ENCODE data around the gene MCC. TPM values are rescaled to one million over a fixed set of nuclear protein-coding genes. Genes with fewer than 3 reads are reported as not detected.
"Not testable (repeated sequence)": the region's sequence is repeated elsewhere in the genome, so short reads cannot be mapped to it uniquely, and the experiment has no call there.

MCC gene
- total RNA-seq, 1 donor from 2014 or later, result 33.9 TPM

DNA sequence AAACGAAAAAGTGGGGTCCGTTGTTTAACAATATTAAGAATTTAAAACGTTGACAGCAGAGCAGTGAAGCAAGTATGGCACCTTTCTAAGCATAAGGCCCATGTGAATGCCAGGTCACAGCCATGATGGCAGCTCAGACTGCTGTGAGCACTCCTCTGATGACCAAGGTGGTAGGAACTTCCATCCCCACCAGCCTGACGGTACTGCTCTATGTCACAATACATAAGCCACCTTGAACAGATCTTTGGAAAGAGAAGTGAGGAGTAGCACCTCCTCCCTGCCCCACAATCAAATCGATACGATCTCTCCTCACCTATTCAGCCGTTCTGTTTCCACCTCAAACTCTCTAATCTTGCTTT, 405.7 kb downstream of the MCC start:
- H3K4me1 Mint-ChIP-seq, result peaks cover 11% of the 10 kb centered on the region
- H3K9me3 Mint-ChIP-seq, result peaks cover 12% of the 10 kb centered on the region
- H3K4me3 Mint-ChIP-seq, result no peak overlapping the region
- DNase-seq (ENCODE audit: low spot score in 2 of 2, unreplicated experiment in 2 of 2), result no peak
- peaks cover 50% of the 10 kb centered on the region for H3K36me3 Mint-ChIP-seq
- TF ChIP-seq, protein P1, sequence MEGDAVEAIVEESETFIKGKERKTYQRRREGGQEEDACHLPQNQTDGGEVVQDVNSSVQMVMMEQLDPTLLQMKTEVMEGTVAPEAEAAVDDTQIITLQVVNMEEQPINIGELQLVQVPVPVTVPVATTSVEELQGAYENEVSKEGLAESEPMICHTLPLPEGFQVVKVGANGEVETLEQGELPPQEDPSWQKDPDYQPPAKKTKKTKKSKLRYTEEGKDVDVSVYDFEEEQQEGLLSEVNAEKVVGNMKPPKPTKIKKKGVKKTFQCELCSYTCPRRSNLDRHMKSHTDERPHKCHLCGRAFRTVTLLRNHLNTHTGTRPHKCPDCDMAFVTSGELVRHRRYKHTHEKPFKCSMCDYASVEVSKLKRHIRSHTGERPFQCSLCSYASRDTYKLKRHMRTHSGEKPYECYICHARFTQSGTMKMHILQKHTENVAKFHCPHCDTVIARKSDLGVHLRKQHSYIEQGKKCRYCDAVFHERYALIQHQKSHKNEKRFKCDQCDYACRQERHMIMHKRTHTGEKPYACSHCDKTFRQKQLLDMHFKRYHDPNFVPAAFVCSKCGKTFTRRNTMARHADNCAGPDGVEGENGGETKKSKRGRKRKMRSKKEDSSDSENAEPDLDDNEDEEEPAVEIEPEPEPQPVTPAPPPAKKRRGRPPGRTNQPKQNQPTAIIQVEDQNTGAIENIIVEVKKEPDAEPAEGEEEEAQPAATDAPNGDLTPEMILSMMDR (IDR thresholded peaks at IDR 0.05; ENCODE audit: unreplicated experiment), result no peak
- no peaks in the 10 kb centered on the region for H3K27me3 Mint-ChIP-seq (ENCODE audit: low read depth)
- no peak overlapping the region for H3K27ac Mint-ChIP-seq

DNA sequence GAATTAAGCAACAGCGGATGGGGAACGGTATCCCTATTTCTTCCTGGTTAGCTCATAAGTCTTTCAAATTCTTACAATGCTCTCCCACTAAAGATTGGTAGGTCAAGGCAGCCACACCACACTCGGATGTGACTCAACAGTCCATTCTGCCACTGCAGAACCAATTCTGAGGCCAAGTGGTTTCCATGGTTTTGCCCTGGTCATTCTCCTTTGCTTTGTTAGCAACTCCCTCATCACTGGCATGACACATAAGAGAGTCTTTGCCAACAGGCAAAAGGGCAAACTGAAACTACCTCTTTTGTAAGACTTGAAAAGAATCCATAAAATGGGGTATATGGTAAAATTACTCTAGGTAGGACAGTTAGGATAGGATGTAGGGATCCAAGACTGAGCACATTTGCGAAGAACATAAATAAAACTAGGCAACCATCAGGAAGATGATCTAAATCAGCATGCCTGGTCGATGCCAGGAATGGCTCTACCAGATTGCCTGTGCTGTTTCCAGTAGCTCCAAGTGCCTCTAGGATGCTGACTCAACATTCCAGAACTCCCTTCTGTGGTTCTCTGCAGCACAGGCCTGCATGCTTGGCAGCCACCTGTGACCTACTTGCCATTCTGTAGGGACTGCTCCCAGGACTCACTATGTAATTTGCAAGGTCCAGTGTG, 406.2 kb downstream of the MCC start:
- H3K9me3 Mint-ChIP-seq, result peaks cover 17% of the 10 kb centered on the region
- H3K4me1 Mint-ChIP-seq, result peaks cover 11% of the 10 kb centered on the region
- H3K27ac Mint-ChIP-seq, result no peak overlapping the region
- no peak overlapping the region for H3K4me3 Mint-ChIP-seq
- H3K36me3 Mint-ChIP-seq, result peaks cover 55% of the 10 kb centered on the region
- H3K27me3 Mint-ChIP-seq (ENCODE audit: low read depth), result no peaks in the 10 kb centered on the region
- DNase-seq (ENCODE audit: low spot score in 2 of 2, unreplicated experiment in 2 of 2), result no peak
- TF ChIP-seq, protein P1 (IDR thresholded peaks at IDR 0.05; ENCODE audit: unreplicated experiment), result no peak

DNA sequence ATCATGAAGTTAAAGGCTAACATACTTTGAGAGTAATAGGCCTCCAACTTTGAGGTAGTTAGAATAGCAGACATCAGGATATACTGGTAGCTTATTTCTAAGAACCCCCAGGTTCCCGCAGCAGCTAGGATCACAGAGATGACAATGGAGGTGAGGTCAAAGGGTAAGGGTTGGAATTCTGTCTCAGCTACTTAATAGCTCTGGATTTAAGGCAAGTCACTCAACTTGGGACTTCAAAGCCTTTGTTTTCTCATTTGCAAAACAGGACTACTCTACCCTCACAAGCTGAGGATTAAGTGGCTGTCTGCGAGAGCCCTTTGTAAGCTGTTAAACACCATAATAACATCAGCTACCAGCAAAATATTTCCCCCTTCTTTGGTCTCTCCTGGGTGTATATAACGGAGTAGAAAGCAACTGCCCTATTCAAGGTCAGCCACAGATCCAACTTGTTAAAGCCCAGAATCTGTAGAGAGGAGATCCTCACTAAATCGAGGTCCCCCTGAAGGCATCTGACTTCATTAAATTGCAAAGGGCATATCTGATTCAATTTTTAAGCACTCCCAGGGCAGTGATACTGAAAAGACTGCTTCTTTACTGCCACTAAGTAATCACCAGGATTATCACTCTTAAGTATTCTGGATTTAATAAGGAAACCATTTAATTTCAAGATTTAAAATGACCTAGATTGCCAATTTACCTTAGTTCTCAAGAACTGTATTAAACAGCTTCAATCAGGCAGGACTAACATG, 407.0 kb downstream of the MCC start:
- Mint-ChIP-seq H3K4me3 (no peak overlapping the region), H3K27me3 (ENCODE audit: low read depth) (no peaks in the 10 kb centered on the region), H3K9me3 (peaks cover 24% of the 10 kb centered on the region), H3K4me1 (peaks cover 11% of the 10 kb centered on the region), H3K36me3 (peaks cover 61% of the 10 kb centered on the region), H3K27ac (no peak overlapping the region)
- TF ChIP-seq, protein P1 (IDR thresholded peaks at IDR 0.05; ENCODE audit: unreplicated experiment), result no peak
- DNase-seq (ENCODE audit: low spot score in 2 of 2, unreplicated experiment in 2 of 2), result no peak

DNA sequence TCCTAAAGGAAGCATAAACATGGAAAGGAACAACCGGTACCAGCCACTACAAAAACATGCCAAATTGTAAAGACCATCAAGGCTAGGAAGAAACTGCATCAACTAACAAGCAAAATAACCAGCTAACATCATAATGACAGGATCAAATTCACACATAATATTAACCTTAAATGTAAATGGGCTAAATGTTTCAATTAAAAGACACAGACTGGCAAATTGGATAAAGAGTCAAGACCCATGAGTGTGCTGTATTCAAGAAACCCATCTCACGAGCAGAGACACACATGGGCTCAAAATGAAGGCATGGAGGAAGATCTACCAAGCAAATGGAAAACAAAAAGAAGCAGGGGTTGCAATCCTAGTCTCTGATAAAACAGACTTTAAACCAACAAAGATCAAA, 411.6 kb downstream of the MCC start:
- not testable (repeated sequence) for DNase-seq (ENCODE audit: low spot score in 2 of 2, unreplicated experiment in 2 of 2); H3K27ac Mint-ChIP-seq; H3K27me3 Mint-ChIP-seq (ENCODE audit: low read depth); H3K4me1 Mint-ChIP-seq; H3K4me3 Mint-ChIP-seq
- Mint-ChIP-seq H3K9me3 (peaks cover 36% of the 10 kb centered on the region), H3K36me3 (peaks cover 72% of the 10 kb centered on the region)

DNA sequence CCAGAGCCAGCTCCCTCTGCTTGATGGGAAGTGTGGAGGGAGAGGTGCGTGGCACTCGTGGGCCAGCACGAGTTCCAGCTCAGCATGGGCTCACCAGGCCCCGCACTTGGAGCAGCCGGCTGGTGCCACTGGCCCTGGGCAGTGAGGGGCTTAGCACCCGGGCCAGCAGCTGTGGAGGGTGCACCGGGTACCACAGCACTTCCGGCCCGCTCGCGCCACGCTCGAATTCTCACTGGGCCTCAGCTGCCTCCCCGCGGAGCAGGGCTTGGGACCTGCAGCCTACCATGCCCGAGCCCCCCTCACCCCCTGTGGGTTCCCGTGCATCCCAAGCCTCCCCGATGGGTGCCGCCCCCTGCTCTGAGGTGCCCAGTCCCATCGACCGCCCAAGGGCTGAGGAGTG, 413.2 kb downstream of the MCC start:
- DNase-seq (ENCODE audit: low spot score in 2 of 2, unreplicated experiment in 2 of 2), result no peak
- no peak overlapping the region for H3K27ac Mint-ChIP-seq
- no peaks in the 10 kb centered on the region for H3K27me3 Mint-ChIP-seq (ENCODE audit: low read depth)
- H3K4me3 Mint-ChIP-seq, result no peak overlapping the region
- peaks cover 36% of the 10 kb centered on the region for H3K9me3 Mint-ChIP-seq
- TF ChIP-seq, protein P1 (IDR thresholded peaks at IDR 0.05; ENCODE audit: unreplicated experiment), result no peak
- no peaks in the 10 kb centered on the region for H3K4me1 Mint-ChIP-seq
- peaks cover 62% of the 10 kb centered on the region for H3K36me3 Mint-ChIP-seq

DNA sequence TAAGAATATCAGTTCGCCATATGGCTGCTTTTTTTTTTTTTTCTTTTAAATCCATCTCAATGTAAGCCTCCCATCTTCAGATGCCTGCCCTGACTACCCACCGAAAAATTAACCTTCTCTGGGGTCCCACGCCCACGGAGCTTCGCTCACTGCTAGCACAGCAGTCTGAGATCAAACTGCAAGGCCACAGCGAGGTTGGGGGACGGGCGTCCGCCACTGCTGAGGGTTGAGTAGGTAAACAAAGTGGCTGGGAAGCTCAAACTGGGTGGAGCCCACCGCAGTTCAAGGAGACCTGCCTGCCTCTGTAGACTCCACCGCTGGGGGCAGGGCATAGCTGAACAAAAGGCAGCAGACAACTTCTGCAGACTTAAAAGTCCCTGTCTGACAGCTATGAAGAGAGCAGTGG, 414.6 kb downstream of the MCC start:
- H3K27me3 Mint-ChIP-seq (ENCODE audit: low read depth); H3K4me3 Mint-ChIP-seq; DNase-seq (ENCODE audit: low spot score in 2 of 2, unreplicated experiment in 2 of 2); H3K27ac Mint-ChIP-seq; H3K4me1 Mint-ChIP-seq: not testable (repeated sequence)
- Mint-ChIP-seq H3K36me3 (peaks cover 54% of the 10 kb centered on the region), H3K9me3 (peaks cover 29% of the 10 kb centered on the region)

All from mesothelial cell of epicardium (in vitro differentiated cells).